Upper lobe of left lung (tissue), 6 donors: ENCODE data around the gene STOML1. TPM values are rescaled to one million over a fixed set of nuclear protein-coding genes. Genes with fewer than 3 reads are reported as not detected.

Experiments used
- ATAC-seq, 2 donors: fragments of 200-7000 bp; cut with Tn5 transposase; one replicate each; pipeline ENCODE4 v1.9.1; 2022; ENCODE audit warnings: mild to moderate bottlenecking in 2 of 2, moderate library complexity in 2 of 2; ENCODE audit not compliant: low FRiP score in 2 of 2
- DNase-seq, 2 donors: peaks; one replicate each; pipeline ENCODE4 v3.0.0-alpha.2; 2019 to 2020
- H3K27ac ChIP-seq, 4 donors: fragments of 200-600 bp; sonication (generic); one replicate each; pipeline ENCODE4 v1.5.1; 2016 to 2019
- H3K27me3 ChIP-seq, 4 donors: fragments of 200-600 bp; sonication (generic); one replicate each; pipeline ENCODE4 v1.5.1; 2017 to 2019
- H3K36me3 ChIP-seq, 4 donors: fragments of 200-600 bp; sonication (generic); one replicate each; pipeline ENCODE4 v1.5.1; 2016 to 2019
- H3K4me1 ChIP-seq, 4 donors: fragments of 200-600 bp; sonication (generic); one replicate each; pipeline ENCODE4 v1.5.1; 2018 to 2019
- H3K4me3 ChIP-seq, 4 donors: fragments of 200-600 bp; sonication (generic); one replicate each; pipeline ENCODE4 v1.5.1; 2017 to 2019; ENCODE audit warnings: mild to moderate bottlenecking in 2 of 4, moderate library complexity in 1 of 4
- H3K9me3 ChIP-seq, 4 donors: fragments of 200-600 bp; sonication (generic); one replicate each; pipeline ENCODE4 v1.5.1; 2018 to 2019
- CTCF ChIP-seq, 6 experiments: fragments of 450-650 bp in 4 of 6; fragments of 200-600 bp in 2 of 6; sonication (generic) in 2 of 6; IDR thresholded peaks; one replicate each; pipeline ENCODE4 v1.5.1; 2016 to 2019; ENCODE audit warnings: antibody characterized with exemption in 6 of 6
- EP300 ChIP-seq, 4 donors: sonication (generic); formaldehyde crosslinking; IDR thresholded peaks; one replicate each; pipeline ENCODE4 v1.5.1; 2017; ENCODE audit warnings: antibody characterized with exemption in 4 of 4, control low read depth in 2 of 4
- POLR2A ChIP-seq, 4 donors: fragments of 450-650 bp; IDR thresholded peaks; one replicate each; pipeline ENCODE4 v1.5.1; 2016 to 2017; ENCODE audit warnings: antibody characterized with exemption in 4 of 4, mild to moderate bottlenecking in 2 of 4
- POLR2AphosphoS5 ChIP-seq, 2 donors: sonication (generic); formaldehyde crosslinking; IDR thresholded peaks; one replicate each; pipeline ENCODE4 v1.5.1; 2017; ENCODE audit warnings: antibody characterized with exemption in 2 of 2
- WGBS, 2 donors: methylation state at CpG; one replicate each; pipeline ENCODE4 v1.1.5; 2017 to 2018; 5-methylcytosine and 5-hydroxymethylcytosine counted together
- total RNA-seq, 6 donors: library from RNA; depleted of rRNA in 4 of 6; stranded (reverse); fragments of >200 nt in 4 of 6; gene quantifications; one replicate each; pipeline versions ENCODE4 v1.1.0 to v1.2.1, GENCODE V29; 2016 to 2021
- donor health status: DM: no; HTN: no; CAD: no; lungs with moderate emphysema.
- donor health status: DM: no; HTN: yes; CAD: no; lungs with severe emphysema.

Gene STOML1
- total RNA-seq, 6 donors from 2014 or later, result 12.2 to 23.3 (median 18.3) TPM

GRCh38 chr15:73944161-73945129, 47.6 kb downstream of the STOML1 start:
- Histone ChIP-seq H3K36me3 (no peaks in the 10 kb centered on the region), H3K4me3 (no peak overlapping the region), H3K27me3 (no peaks in the 10 kb centered on the region), H3K4me1 (peaks cover 0 to 5% (median 2%) of the 10 kb centered on the region in 4 donors), H3K27ac (peak overlapping the region in 1 of 4 donors; percentile 14), H3K9me3 (no peaks in the 10 kb centered on the region)
- ATAC-seq, result peak in 1 of 2 donors; percentile 80
- 67 to 74% methylated on average over 11 to 13 of the region's 13 CpGs for WGBS, 2 donors
- no peak for DNase-seq
- TF ChIP-seq EP300 (IDR thresholded peaks at IDR 0.05), result no peak
- no peak for TF ChIP-seq POLR2A (IDR thresholded peaks at IDR 0.05)
- TF ChIP-seq POLR2AphosphoS5 (IDR thresholded peaks at IDR 0.05), result no peak
- no peak for TF ChIP-seq CTCF (IDR thresholded peaks at IDR 0.05)

GRCh38 chr15:73942751-73943270, 49.3 kb downstream of the STOML1 start:
- Histone ChIP-seq H3K4me3 (no peak overlapping the region), H3K27ac (no peak overlapping the region), H3K9me3 (no peaks in the 10 kb centered on the region), H3K36me3 (no peaks in the 10 kb centered on the region), H3K4me1 (peaks cover 0 to 5% (median 2%) of the 10 kb centered on the region in 4 donors), H3K27me3 (no peaks in the 10 kb centered on the region)
- WGBS, 2 donors, result 73 to 91% methylated on average over 5 to 6 of the region's 6 CpGs
- no peak for DNase-seq
- ATAC-seq, result no peak
- no peak for TF ChIP-seq POLR2AphosphoS5 (IDR thresholded peaks at IDR 0.05)
- no peak for TF ChIP-seq EP300 (IDR thresholded peaks at IDR 0.05)
- no peak for TF ChIP-seq POLR2A (IDR thresholded peaks at IDR 0.05)
- TF ChIP-seq CTCF (IDR thresholded peaks at IDR 0.05), result no peak

GRCh38 chr15:73941871-73942635, 50.0 kb downstream of the STOML1 start:
- 76 to 79% methylated on average over 10 of the region's 10 CpGs for WGBS, 2 donors
- no peak for DNase-seq
- no peak for ATAC-seq
- TF ChIP-seq POLR2AphosphoS5 (IDR thresholded peaks at IDR 0.05), result no peak
- TF ChIP-seq CTCF (IDR thresholded peaks at IDR 0.05), result no peak
- Histone ChIP-seq H3K27ac (no peak overlapping the region), H3K4me3 (no peak overlapping the region), H3K9me3 (no peaks in the 10 kb centered on the region), H3K4me1 (peaks cover 0 to 5% (median 2%) of the 10 kb centered on the region in 4 donors), H3K27me3 (no peaks in the 10 kb centered on the region), H3K36me3 (no peaks in the 10 kb centered on the region)

DNA sequence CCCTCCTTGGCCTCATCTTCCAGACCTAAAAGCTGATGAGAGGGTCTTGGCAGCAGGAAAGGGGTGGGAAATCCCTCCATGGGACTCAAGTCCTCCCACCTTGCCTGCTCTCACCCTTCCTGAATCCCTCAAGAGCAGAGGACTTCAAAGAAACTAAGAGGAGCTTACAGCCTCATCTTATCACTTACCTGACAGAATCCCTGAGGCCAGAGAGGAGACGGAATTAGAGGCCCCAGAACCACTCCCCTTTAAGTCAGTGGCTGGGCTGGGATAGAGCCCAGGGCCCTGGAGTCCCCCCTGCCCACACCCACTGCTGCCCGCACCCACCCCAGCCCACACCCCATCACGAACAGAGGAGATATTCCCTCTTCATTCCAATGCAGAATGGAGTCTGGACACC, 50.6 kb downstream of the STOML1 start:
- ATAC-seq, result no peak
- TF ChIP-seq POLR2AphosphoS5 (IDR thresholded peaks at IDR 0.05) (no peak), EP300 (IDR thresholded peaks at IDR 0.05) (no peak), CTCF (IDR thresholded peaks at IDR 0.05) (no peak), POLR2A (IDR thresholded peaks at IDR 0.05) (no peak)
- WGBS, 2 donors, result 92 to 93% methylated on average over 3 of the region's 3 CpGs

More for the DNA sequence above, 50.6 kb downstream of the STOML1 start:
- no peak overlapping the region for H3K4me3 ChIP-seq
- no peaks in the 10 kb centered on the region for H3K36me3 ChIP-seq
- H3K4me1 ChIP-seq, result peaks cover 4 to 9% (median 6%) of the 10 kb centered on the region in 4 donors
- H3K27me3 ChIP-seq, result no peaks in the 10 kb centered on the region
- no peak for DNase-seq
- no peaks in the 10 kb centered on the region for H3K9me3 ChIP-seq
- H3K27ac ChIP-seq, result no peak overlapping the region
